ENCODE data around the gene DHDH.
A peak's percentile ranks its signal among the peaks of the same experiment; 100 is the strongest.

The DHDH gene

DNA sequence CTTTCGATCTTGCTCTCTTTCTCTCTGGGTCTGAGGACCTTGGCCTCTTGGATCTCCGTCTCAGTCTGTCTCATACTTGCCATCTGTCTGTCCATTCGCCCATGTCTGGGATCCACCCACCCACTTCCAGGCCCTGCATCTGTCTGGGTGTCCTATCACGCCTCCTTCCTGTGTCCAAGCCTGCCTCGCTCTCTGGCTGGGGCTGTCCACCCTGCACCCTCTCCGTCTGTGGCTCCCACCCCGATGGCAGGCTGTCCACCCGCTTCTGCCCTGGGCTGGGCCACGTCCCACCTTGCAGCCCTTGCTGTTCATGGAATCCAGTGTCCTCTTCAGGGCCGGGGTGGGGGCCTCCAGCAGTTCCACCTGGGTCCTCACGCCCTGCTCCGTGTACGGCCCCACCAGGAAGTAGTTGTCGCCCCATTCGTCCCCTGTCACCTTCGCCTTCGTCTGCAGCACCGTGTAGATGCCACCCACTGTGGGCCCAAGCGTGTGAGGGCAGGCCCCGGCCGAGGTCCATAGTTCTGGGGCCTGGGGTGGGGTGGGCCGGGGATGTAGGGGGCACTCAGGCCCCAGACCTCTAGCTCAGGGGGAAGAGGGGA, 57.6 kb downstream of the DHDH start:
- Histone ChIP-seq H3K36me3 (ENCODE audit: insufficient read depth, insufficient read length, low read length) (peaks cover 39% of the 10 kb centered on the region), H3K4me1 (ENCODE audit: insufficient read depth, insufficient read length) (peaks cover 17% of the 10 kb centered on the region), H3K27me3 (ENCODE audit: insufficient read depth, insufficient read length) (no peaks in the 10 kb centered on the region), H3K9ac (ENCODE audit: insufficient read length, low read depth) (peak overlapping the region; percentile 56), H3K4me3 (ENCODE audit: insufficient read length, low read depth) (no peak overlapping the region), H3K9me3 (ENCODE audit: insufficient read depth, low read length) (no peaks in the 10 kb centered on the region)
- no peak for DNase-seq (ENCODE audit: low read depth, low spot score)
- no peak for TF ChIP-seq SUZ12 (IDR thresholded peaks at IDR 0.05; ENCODE audit: extremely low read depth, insufficient read depth, insufficient read length)
- TF ChIP-seq YY1 (IDR thresholded peaks at IDR 0.05; ENCODE audit: insufficient read depth, insufficient read length): no peak
- TF ChIP-seq ZNF274 (IDR thresholded peaks at IDR 0.05; ENCODE audit: low read depth, low read length): no peak

DNA sequence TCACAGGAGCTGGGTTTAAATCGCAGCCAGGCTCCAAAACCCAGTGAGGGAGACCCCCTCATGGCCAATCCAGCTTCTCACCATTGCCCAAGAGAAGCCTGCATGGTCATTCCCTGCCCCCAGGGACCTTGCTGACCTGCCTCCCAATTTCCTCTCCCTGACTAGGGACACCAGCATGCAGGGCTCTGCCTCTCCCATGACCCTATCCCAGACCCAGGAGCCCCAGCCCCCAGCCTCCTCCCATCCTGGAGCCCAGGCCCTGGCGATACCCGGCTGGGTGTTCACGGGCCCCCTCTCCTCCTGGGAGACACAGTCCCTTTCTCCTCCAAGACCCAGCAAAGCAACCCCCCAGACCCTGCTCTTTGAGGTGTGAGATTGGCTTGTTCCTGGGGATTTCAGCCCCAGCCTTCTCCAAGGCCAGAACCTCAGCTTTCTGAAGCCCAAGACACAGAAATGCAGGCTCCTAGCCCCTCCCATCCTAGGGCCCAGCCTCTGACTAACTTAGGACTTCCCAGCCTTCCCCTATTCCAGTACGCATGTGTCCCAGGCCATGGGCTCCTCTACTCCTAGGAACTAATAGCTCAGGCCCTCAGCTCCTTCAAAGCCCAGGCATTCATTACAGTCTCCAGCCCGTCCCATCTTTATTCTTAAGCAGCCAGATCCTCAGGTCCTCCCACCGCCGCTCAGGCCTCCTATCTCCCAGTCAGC, 58.5 kb downstream of the DHDH start:
- Histone ChIP-seq H3K36me3 (ENCODE audit: insufficient read depth, insufficient read length, low read length) (peaks cover 31% of the 10 kb centered on the region), H3K4me1 (ENCODE audit: insufficient read depth, insufficient read length) (peaks cover 17% of the 10 kb centered on the region), H3K27me3 (ENCODE audit: insufficient read depth, insufficient read length) (no peaks in the 10 kb centered on the region), H3K9ac (ENCODE audit: insufficient read length, low read depth) (peak overlapping the region; percentile 85), H3K9me3 (ENCODE audit: insufficient read depth, low read length) (no peaks in the 10 kb centered on the region), H3K4me3 (ENCODE audit: insufficient read length, low read depth) (peak overlapping the region; percentile 89)
- no peak for DNase-seq (ENCODE audit: low read depth, low spot score)
- TF ChIP-seq YY1 (IDR thresholded peaks at IDR 0.05; ENCODE audit: insufficient read depth, insufficient read length): no peak
- no peak for TF ChIP-seq ZNF274 (IDR thresholded peaks at IDR 0.05; ENCODE audit: low read depth, low read length)
- no peak for TF ChIP-seq SUZ12 (IDR thresholded peaks at IDR 0.05; ENCODE audit: extremely low read depth, insufficient read depth, insufficient read length)

DNA sequence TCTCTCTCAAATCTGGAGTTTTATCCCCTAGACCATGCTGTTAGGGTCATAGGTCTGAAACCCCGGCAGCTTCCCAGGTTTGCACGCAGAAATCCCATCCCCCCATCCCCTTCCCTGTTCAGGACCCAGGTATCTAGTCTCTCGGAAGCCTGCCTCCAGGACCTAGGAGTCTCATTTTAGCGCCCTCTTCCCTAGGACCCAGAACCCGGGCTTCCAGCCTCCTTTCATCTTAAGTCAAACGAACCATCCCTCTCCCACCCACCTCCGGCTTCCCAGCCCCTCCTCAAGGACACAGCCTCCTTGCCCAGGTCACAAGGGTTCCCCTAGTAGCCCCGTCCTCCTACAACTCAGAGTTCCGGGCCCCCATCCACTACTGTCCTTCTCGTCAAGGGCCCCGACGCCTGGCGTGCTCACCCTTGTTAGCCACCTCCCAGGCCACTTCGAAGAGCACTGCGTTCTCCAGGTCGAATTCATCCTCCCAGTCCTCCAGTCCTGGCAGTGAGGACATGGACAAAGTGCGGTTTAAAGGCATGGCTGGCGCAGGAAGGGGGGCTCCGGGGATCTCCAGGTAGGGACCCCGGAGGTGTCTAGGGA, 59.2 kb downstream of the DHDH start:
- Histone ChIP-seq H3K36me3 (ENCODE audit: insufficient read depth, insufficient read length, low read length) (peaks cover 28% of the 10 kb centered on the region), H3K4me1 (ENCODE audit: insufficient read depth, insufficient read length) (peaks cover 18% of the 10 kb centered on the region), H3K9ac (ENCODE audit: insufficient read length, low read depth) (peak overlapping the region; percentile 85), H3K27me3 (ENCODE audit: insufficient read depth, insufficient read length) (no peaks in the 10 kb centered on the region), H3K4me3 (ENCODE audit: insufficient read length, low read depth) (peak overlapping the region; percentile 89), H3K9me3 (ENCODE audit: insufficient read depth, low read length) (no peaks in the 10 kb centered on the region)
- no peak for TF ChIP-seq SUZ12 (IDR thresholded peaks at IDR 0.05; ENCODE audit: extremely low read depth, insufficient read depth, insufficient read length)
- TF ChIP-seq YY1 (IDR thresholded peaks at IDR 0.05; ENCODE audit: insufficient read depth, insufficient read length): no peak
- TF ChIP-seq ZNF274 (IDR thresholded peaks at IDR 0.05; ENCODE audit: low read depth, low read length): no peak
- no peak for DNase-seq (ENCODE audit: low read depth, low spot score)

DNA sequence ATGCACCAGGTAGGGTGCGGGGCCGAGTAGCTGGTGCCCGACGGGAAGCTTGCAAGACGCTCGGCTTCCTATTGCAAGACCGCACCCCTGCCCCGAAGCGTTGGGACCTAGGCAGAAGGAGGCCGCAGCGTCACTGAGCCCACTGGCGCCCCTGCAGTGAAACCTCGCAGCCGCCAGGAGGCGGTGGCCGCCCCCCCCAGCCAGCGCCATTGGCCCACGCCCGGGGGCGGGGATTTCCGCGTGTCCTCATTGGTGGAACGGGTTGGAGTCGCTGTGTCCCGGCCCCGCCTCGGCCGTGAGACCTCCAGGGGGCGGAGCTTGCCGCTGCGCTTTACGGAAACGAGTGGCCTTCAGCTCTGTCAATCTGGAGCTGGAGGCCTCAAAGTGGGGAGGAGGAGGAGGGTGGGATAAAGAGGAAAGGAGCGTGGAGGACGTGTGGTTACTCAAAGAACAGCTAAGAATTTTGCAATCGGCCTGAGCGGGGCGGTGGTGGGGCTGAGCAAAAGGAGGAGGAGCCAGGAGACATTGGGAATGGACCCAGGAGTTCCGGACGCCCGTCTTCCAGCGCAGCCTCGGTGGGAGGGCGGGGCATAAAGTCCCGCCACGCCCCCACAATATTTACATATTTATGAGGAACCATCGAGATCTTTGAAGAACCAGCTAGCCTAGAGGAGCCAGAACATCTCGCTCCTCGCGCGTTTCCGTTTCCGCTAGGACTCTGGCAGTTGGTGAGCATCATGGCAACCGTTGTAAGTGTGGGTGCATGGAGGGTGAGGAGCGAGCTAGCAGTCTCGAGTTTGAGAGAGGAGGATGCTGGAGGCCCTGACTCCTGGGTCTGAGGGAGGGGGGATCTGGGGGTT, 59.9 kb downstream of the DHDH start, which contains the start of the genes GYS1 and RUVBL2:
Gene GYS1, minus strand, starts transcription at position 135 of the 860 bp plus-strand sequence. CDS start 197 bp downstream, outside the sequence.
Gene RUVBL2, plus strand, starts transcription at position 713 of the 860 bp plus-strand sequence. Its CDS starts 25 bp downstream, at position 738.
- Histone ChIP-seq H3K9me3 (ENCODE audit: insufficient read depth, low read length) (no peaks in the 10 kb centered on the region), H3K36me3 (ENCODE audit: insufficient read depth, insufficient read length, low read length) (peaks cover 25% of the 10 kb centered on the region), H3K27me3 (ENCODE audit: insufficient read depth, insufficient read length) (no peaks in the 10 kb centered on the region), H3K9ac (ENCODE audit: insufficient read length, low read depth) (peak within 1 kb of the TSS; percentile 85), H3K4me1 (ENCODE audit: insufficient read depth, insufficient read length) (peaks cover 20% of the 10 kb centered on the region), H3K4me3 (ENCODE audit: insufficient read length, low read depth) (peak within 1 kb of the TSS; percentile 89)
- peak; percentile 94 for DNase-seq (ENCODE audit: low read depth, low spot score)
- TF ChIP-seq YY1 (IDR thresholded peaks at IDR 0.05; ENCODE audit: insufficient read depth, insufficient read length) (peak; percentile 48), ZNF274 (IDR thresholded peaks at IDR 0.05; ENCODE audit: low read depth, low read length) (no peak)

DNA sequence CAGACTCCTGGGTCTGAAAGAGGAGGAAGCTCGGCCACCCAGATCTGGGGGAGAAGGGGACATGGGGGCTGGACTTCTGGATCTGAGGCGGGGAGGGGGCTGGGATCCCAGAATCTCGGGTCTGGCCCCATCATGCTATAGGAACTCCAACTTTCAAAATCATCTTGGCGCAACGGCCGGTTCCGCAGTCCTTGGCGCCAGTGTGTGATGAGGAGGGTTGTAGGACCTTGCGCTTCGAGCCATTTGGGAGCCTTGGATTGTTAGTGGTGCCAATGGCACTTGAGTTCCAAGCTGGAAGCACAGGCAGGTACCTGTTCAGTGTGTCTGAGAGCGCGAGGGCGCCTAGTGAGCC, 60.5 kb downstream of the DHDH start:
- Histone ChIP-seq H3K9me3 (ENCODE audit: insufficient read depth, low read length) (no peaks in the 10 kb centered on the region), H3K4me3 (ENCODE audit: insufficient read length, low read depth) (peak overlapping the region; percentile 89), H3K36me3 (ENCODE audit: insufficient read depth, insufficient read length, low read length) (peaks cover 22% of the 10 kb centered on the region), H3K27me3 (ENCODE audit: insufficient read depth, insufficient read length) (no peaks in the 10 kb centered on the region), H3K9ac (ENCODE audit: insufficient read length, low read depth) (peak overlapping the region; percentile 75), H3K4me1 (ENCODE audit: insufficient read depth, insufficient read length) (peaks cover 20% of the 10 kb centered on the region)
- no peak for TF ChIP-seq SUZ12 (IDR thresholded peaks at IDR 0.05; ENCODE audit: extremely low read depth, insufficient read depth, insufficient read length)
- no peak for TF ChIP-seq ZNF274 (IDR thresholded peaks at IDR 0.05; ENCODE audit: low read depth, low read length)
- TF ChIP-seq YY1 (IDR thresholded peaks at IDR 0.05; ENCODE audit: insufficient read depth, insufficient read length): no peak
- DNase-seq (ENCODE audit: low read depth, low spot score): no peak
